Measurements from ENCODE around the gene BNC2.

DNA sequence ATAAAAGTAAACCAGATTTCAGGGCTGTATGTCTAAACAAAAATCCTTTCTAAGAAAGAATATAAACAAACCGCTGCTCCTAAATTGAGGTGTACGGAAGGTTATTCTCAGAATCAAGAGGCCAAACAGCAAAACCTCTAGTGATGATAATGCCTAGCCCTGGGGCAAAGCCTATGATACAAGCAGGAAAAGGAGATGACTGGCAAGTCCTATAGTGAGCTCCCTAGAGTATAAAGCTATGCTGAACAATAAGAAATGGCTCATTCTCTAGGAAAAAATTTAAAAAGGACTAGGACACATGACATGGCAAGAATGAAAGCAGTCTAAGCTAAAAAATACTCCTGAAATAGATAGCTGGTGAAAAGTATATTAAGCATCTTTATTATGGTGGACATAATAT is 187.1 kb downstream of the BNC2 start:
- TF ChIP-seq, protein P1, sequence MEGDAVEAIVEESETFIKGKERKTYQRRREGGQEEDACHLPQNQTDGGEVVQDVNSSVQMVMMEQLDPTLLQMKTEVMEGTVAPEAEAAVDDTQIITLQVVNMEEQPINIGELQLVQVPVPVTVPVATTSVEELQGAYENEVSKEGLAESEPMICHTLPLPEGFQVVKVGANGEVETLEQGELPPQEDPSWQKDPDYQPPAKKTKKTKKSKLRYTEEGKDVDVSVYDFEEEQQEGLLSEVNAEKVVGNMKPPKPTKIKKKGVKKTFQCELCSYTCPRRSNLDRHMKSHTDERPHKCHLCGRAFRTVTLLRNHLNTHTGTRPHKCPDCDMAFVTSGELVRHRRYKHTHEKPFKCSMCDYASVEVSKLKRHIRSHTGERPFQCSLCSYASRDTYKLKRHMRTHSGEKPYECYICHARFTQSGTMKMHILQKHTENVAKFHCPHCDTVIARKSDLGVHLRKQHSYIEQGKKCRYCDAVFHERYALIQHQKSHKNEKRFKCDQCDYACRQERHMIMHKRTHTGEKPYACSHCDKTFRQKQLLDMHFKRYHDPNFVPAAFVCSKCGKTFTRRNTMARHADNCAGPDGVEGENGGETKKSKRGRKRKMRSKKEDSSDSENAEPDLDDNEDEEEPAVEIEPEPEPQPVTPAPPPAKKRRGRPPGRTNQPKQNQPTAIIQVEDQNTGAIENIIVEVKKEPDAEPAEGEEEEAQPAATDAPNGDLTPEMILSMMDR (conservative IDR thresholded peaks at IDR 0.05; ENCODE audit: low read length): no peak
- no peak for TF ChIP-seq EZH2phosphoT487 (IDR thresholded peaks at IDR 0.05; ENCODE audit: borderline replicate concordance, low read depth, low read length)

Data from OCI-LY7 (cell line).